NCI-H345 (cell line): ENCODE measurements around the gene AQP10.
"Not testable (repeated sequence)": the region's sequence is repeated elsewhere in the genome, so short reads cannot be mapped to it uniquely, and the experiment has no call there.

Source experiments
- DNase-seq: peaks from one replicate; lab custom pipeline; 2025; lab: John Stamatoyannopoulos, UW

The AQP10 gene

DNA sequence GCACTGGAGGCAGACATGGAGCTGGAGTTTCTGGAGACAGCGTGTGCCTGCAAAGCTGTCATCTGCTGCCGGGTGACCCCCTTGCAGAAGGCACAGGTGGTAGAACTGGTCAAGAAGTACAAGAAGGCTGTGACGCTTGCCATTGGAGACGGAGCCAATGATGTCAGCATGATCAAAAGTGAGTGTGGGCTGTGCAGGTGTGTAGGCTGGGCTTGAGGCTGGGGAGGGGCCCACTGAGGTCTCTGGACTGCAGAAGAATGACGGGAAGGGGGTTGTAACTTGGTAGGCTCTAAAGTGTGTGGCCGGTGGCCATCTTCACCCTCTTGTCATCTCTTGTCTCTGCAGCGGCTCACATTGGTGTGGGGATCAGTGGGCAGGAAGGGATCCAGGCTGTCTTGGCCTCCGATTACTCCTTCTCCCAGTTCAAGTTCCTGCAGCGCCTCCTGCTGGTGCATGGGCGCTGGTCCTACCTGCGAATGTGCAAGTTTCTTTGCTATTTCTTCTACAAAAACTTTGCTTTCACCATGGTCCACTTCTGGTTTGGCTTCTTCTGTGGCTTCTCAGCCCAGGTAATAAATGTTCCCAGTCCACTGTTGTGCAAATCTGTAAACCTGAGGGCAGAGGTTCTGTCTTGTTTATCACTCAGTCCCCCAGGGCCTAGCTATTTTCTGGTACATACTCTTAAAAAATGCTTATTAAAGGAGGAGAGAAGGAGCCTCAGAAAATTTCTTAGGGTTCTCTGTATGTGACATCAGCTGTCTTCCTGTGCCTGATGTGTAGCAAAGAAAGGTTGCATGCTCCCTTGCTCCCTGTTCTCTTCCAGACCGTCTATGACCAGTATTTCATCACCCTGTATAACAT is 24.3 kb downstream of the AQP10 start:
- DNase-seq, result no peak

DNA sequence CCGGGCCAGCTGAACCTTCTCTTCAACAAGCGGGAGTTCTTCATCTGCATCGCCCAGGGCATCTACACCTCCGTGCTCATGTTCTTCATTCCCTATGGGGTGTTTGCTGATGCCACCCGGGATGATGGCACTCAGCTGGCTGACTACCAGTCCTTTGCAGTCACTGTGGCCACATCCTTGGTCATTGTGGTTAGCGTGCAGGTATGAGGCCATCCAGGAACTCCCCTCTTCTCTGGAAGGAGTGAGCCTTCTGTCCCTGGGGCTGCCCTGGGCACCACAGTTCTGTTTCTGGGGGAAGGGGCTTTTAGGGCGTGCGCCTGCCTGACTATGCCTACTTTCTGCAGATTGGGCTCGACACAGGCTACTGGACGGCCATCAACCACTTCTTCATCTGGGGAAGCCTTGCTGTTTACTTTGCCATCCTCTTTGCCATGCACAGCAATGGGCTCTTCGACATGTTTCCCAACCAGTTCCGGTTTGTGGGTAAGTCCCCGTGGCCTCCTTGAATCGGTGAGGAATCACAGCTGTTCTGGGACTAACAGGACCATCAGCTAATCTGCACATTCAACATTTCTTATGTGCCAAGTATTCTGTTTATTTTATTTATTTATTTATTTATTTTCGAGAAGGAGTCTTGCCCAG is 25.5 kb downstream of the AQP10 start:
- no peak for DNase-seq

DNA sequence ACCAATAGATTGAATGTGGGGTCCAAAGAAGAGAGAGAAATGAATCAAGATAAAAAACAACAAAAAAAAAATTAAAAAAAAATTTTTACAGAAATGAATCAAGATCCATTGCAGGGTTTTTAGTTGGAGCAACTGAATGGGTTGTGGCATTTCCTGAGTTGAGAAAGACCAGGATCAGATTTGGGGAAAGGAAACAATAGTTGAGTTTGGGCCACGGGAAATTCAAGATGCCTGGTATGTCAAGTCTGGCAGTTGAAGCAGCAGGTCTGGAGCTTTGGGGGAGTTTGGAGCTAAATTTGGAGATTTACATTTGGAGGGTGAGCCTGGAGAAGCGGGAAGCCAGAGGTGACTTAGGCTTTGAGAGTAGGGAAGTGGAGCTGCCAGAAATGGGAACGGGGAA is 27.1 kb downstream of the AQP10 start:
- DNase-seq, result no peak

DNA sequence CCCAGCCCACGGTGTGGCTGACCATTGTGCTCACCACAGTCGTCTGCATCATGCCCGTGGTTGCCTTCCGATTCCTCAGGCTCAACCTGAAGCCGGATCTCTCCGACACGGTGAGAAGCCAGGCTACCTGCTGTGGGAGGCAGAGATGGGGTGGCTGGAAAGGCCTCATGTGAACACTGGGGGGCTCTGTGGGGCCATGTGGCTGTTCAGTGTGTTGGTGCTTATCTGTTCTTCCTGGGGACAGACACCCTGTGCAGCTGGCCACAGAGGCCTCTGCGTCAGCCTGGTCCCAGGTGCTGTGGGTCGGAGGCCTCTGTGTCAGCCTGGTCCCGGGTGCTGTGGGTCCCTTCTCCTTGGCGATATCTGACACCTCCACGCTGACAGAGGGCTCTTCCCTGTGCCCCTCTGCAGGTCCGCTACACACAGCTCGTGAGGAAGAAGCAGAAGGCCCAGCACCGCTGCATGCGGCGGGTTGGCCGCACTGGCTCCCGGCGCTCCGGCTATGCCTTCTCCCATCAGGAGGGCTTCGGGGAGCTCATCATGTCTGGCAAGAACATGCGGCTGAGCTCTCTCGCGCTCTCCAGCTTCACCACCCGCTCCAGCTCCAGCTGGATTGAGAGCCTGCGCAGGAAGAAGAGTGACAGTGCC is 27.7 kb downstream of the AQP10 start:
- DNase-seq, result no peak

DNA sequence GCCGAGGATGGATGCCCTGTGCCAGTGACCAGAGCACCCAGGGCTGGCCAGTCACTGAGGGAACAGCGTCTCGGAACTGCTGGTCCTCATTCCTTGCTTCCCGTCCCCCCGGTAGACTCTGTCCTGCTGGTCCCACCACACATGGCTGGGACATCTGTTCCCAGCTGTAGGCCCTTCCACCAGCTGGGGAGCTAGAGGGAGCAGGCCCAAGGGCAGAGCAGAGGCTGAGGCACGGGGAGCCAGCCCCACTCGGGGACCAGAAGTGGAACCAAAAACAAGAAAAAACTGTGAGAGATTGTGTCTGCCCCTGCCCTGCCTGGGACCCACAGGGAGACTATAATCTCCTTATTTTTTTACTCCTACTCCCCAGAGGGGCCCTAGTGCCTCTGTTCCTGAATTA is 28.2 kb downstream of the AQP10 start:
- DNase-seq, result no peak

DNA sequence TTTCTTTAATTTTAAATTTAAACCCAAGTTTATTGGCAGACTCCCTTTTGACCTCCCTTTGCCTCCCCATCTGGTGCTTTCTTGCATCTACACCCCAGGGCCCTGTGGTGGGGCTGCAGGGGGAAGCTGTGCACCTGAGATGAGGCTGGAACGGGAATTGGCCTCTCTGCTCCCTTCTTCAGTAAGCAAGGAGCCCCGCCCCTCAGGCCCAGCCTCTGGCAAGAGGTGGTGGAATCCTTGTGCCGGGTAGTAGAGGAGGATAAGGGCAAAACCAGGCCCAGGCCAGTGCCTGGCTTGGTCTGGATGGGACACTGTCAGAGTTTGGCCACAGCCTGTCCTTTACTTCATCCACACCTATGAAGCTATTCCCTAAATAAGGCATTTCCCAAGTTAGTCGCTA is 29.5 kb downstream of the AQP10 start:
- no peak for DNase-seq

DNA sequence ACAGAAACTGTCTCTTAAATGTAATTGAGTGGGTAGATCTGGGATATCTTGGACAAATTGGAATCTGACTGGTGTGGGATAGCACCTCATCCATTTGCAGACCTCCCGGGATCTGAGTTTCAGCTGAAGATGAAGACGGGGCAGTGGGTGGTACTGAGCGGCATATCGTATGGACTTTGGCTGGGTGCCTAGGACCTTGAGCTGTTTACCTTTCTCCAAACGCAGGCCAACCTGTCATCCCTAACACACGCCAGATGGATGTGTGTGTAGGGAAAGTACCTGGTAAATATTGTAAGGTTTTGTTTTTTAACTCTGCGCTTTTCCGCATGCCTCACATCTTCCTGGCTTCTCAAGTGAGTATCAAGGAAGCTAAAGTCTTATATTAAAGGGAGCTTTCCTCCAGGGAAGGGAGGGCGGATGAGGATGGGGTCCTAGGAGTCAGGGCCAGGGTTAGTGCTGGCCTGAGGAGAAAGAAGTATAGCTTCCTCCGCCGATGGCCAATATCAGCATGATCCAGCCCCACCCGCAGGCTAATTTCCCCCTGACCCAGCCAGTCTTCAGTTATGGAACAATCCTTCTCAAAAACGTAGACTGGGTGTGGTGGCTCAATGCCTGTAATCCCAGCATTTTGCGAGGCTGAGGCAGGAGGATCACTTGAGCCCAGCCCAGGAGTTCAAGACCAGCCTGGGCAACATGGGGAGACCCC is 30.6 kb downstream of the AQP10 start:
- DNase-seq, result peak; percentile 74

DNA sequence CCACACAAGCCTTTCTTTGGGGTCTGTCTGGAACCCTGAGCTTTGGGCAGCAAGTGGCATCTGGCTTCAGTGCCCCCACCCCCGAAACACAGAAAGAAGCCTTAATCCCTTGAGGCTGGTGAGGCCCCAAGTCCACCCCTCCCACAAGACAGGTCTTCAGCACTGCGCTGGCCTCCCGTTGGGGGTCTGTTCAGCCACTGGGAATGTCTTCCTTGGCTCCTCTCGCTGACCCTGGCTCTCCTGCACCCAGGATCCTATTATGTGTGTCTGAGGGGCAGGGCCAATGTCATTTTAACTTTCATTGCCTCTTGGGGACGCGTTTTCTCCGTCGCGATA is 31.3 kb downstream of the AQP10 start:
- DNase-seq, result no peak

DNA sequence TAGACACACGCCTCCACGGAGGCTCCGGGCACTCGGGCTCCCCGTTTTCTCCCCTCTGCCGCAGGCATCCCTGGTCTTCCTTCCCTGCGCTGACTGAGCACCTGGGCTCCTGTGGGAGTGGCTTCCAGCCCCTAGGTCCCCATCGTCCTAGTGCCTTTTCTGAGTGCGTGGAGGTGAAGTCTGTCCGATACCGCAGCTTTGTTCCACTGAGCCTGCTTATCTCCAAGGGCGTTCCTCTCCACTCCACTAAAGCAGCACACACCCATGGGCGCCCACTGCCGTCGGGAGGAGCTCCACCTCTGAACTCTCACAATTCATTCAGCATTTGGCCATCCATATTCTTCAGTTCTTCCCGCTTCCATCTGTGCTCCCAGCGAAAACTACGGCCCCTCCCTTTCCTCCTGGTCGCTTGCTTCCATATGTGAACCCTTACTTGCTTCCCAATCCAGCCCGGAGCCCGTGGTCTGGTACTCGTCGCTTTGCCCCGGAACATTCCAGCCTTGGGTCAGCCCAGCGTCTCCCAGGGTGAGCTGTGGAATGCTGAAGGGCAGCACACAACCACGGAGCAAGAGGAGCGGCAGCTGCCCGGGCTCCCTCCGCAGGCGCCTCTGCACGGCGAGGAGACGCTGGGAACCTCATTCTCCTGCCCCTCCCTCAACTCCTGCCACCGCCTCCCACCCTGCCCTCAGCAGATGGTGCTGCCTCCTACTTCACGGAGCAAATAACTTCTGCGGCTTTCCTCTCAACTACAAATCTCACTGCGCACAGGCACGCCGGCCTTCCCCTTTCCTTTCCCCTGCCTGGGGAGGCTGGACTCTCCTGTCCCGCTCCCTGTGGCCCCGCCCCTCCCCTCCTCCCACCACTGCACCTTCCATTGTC is 31.9 kb downstream of the AQP10 start:
- DNase-seq, result peak; percentile 61

DNA sequence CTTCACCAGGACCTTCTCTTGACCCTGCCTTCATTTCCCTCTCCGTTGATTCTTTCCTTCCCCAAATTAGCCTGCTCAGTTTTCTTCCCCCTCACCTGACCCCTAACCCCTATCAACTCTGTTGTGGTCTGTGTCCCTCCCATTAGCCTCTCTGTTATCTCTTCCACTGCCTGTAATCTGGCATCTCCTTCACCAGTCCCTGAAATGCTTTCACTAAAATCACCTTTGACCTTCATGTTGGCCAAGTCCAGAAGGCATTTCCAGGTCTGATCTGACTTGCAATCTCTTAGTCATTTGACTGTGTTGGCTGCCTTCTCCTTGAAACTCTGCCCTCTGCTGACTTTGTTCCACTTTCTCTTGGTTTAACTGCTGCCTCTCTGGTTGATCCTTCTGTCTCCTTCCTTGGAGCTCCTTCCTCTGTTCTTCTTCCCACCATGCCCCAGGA is 32.6 kb downstream of the AQP10 start:
- DNase-seq, result peak; percentile 18

DNA sequence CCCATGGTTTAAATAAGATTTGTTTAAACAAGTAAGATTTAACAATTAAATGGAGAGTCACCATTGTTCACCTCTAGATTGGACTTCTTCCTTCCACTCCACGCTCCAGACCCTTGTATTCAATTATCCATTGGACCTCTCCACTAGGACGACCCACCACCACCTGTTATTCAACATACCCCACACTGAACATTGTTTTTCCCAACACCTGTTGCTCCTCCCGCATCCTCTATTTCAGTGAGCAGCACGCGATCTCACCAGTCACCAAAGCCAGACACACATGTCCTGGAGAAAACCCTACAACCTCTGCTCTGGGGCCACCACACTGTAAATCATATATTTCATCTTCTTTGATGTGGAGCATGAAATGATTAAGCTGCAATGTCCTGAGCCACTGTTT is 33.1 kb downstream of the AQP10 start:
- no peak for DNase-seq

DNA sequence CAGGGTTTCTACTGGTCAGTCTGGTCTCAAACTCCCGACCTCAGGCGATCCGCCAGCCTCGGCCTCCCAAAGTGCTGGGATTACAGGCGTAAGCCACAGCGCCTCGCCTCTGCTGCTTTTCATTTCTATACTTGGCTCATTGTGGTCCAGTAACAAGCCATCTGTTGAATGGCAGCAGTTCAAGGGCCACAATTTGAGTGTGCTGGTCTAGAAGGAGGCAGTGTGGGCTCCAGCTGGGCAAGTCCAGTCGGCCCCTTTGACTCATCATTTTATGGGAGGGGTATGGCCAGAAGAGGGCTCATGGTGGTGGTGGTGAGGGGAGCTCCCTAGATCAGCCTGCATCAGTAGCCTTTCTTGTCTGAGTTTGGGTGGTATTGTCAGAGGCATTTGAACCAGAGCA is 37.6 kb downstream of the AQP10 start:
- no peak for DNase-seq

DNA sequence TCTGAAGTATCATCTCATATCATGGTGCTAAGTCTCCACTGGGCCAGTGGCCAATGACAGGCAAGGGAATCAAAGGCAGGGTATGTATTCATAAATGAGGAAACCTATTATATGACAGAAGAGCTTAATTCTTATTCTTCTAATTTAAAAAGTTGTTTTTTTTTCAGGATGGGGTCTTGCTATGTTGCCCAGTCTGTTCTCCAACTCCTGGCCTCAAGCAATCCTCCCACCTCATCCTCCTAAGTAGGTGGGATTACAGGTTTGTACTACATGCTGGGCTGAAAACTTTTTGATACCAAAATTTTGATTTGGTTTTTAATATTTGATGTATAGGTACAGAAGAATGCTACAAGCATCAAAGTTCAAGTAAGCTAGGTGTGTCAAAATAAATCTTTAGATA is 39.4 kb downstream of the AQP10 start:
- DNase-seq, result no peak

DNA sequence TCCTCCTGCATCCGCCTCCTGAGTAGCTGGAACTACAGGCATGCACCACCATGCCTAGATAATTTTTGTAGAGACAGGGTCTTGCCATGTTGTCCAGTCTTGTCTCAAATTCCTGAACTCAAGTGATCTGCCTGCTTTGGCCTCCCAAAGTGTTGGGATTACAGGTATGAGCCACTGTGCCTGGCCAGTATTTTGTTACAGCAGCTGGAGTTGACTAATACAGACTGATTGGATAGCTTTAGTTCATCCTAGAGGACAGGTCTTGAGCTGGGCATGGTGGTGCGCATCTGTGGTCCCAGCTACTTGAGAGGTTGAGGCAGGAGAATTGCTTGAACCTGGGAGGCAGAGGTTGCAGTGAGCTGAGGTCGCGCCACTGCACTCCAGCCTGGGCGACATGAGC is 40.0 kb downstream of the AQP10 start:
- DNase-seq, result not testable (repeated sequence)

DNA sequence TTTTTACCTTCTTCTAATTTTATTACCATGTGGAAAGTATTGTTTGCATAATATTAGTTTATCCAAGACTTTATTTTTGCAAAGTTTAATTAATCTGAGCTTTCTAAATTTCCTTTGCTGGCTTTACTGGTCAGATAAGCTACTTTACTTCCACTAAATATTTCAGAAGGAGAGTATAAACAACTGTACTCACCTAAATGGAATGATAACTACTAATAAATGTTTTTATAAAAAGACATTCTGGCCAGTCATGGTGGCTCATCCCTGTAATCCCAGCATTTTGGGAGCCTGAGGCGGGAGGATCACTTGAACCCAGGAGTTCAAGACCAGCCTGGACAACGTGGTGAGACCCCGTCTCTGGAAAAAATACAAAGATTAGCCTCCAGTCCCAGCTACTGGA is 40.5 kb downstream of the AQP10 start:
- no peak for DNase-seq

DNA sequence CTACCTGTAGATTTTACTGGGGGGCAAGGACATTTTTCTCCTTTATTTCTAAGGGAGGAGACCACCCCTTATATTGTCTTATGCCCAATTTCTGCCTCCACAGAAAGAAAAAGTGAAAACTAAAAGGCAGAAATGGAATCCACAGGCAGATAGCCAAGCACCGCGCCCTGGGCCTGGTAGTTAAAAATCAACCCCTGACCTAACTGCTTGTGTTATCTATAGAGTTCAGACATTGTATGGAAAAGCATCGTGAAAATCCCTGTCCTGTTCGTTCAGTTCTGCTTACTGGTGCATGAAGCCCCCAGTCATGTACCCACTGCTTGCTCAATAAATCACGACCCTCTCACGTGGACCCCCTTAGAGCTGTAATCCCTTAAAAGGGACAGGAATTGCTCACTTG is 50.5 kb downstream of the AQP10 start:
- DNase-seq, result no peak

DNA sequence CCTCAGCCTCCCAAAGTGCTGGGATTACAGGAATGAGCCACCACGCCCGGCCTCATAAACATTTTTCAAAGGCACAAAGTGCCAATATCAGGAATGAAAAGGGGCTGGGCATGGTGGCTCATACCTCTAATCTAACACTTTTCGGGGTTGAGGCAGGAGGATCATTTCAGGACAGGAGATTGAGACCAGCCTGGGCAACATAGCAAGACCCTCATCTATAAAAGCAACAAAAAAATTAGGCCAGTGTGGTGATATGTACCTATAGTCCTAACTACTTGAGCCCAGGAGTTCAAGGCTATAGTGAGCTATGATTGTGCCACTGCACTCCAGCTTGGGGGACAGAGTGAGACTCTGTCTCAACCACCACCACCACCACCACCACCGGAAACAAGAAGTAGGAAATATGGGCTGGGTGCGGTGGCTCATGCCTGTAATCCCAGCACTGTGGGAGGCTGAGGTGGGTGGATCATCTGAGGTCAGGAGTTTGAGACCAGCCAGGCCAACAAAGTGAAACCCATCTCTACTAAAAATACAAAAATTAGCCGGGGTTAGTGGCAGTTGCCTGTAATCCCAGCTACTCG is 53.0 kb downstream of the AQP10 start:
- DNase-seq, result not testable (repeated sequence)
